ENCODE results near the gene FAM50A.

FAM50A gene

DNA sequence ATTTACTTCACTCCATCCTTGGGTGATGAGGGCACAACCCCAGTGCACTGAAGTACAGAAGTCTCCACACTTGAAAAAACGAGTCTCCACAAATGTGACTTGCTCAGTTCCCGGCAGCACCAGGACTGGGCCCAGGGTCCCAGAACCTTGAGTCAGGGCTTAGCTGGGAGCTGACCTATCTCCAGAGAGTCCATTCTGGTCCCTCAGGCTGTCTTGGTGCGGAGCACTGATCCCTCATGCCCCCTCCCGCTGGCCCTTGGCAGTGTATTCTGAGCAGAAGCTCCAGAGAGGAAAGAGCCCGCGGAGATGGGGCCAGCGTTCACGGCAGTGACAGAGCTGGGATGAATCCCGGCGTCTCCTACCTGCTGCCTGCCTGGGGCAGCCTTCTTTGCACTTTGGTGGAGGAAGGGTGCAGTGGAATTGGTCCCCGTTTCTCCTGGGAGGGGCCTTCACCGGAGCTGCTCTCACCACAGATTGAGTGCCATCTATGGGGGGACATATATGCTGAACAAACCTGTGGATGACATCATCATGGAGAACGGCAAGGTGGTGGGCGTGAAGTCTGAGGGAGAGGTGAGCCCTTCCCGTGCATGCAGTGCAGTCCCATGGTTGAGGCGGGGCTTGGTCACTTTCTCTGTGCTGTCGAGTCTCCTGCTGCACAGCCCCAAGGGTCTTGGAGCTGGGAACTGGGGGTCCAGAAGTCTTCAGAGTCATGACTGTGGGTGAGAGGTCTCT is 3.2 kb upstream of the FAM50A start:
- no peak for DNase-seq

DNA sequence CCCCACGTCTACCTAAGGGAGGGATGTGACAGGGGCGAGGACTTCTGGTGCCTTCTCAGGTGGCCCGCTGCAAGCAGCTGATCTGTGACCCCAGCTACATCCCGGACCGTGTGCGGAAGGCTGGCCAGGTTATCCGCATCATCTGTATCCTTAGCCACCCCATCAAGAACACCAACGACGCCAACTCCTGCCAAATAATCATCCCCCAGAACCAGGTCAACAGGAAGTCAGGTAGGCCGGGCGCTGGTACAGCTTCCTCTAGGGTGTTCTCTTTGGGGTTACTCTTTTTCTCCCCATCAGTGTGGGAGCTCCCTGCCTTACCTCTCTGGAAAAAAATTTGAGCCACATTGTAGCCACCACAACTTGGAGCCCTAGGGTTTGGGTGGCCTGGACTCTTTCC is 2.4 kb upstream of the FAM50A start:
- peak; percentile 37 for DNase-seq

DNA sequence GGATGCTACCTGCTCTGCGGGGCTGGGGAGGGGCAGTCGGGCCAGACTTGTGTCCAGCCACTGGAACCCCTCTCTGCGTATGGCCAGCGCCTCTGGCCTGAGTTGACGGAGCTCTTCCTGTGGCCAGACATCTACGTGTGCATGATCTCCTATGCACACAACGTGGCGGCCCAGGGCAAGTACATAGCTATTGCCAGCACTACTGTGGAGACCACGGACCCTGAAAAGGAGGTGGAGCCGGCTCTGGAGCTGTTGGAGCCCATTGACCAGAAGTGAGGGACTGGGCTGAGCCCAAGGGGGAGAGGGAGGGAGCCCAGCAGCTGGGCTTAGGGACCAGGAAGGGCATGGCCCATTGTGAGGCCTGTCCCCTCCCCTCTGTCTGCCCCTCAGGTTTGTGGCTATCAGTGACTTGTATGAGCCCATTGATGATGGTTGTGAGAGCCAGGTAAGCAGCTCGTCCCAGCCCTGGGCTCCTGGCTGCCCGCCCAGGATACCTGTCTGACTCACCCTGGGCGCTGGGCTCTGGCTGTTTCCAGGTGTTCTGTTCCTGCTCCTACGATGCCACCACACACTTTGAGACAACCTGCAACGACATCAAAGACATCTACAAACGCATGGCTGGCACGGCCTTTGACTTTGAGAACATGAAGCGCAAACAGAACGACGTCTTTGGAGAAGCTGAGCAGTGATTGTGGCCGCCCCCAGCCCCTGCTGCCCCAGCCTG is 1.8 kb upstream of the FAM50A start:
- DNase-seq = no peak

DNA sequence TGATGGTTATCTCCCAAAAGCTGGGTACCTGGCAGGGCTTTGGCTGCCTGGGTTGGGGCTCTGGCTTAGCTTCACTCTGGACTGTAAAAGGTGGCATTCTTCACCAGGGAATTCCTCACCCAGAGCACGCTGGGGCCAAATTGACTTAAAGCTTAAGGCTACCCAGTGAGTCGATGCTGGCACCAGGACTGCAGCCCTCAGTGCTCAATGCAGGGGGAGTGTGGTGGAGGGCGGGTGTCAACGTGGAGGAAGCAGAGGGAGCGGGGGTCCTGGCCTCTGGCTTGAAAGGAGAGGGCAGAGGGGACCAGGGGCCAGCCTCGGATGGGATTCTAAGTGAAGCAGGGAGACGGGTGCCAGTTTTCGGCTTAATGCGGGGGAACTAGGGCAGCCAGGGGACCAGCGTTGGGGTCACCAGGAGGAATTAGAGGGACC is 446 bp upstream of the FAM50A start:
- no peak for DNase-seq

DNA sequence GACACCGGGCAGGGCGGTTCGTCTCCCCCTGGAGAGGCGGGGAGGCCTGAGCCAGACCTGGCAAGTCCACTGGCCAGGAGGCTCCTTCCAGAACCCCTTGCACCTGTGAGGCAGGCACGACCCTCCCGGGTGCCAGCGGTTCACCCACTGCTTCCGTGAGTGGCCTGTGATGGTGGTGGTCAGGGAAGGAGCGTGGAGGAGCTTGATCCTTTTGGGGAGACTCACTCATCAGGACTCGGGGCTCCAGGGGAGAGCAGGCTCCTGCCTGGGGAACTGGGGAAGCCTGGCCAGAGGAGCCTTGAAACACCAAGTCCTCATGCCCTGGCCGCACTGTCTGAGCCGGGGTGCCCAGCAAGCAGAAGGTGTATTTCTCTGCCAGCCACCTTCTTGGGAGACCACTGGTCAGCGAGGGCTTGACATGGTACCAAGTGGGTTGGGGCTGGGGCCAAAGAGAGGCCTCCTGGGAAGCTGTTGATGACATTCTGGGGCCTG is 860 bp downstream of the FAM50A start:
- DNase-seq = no peak

DNA sequence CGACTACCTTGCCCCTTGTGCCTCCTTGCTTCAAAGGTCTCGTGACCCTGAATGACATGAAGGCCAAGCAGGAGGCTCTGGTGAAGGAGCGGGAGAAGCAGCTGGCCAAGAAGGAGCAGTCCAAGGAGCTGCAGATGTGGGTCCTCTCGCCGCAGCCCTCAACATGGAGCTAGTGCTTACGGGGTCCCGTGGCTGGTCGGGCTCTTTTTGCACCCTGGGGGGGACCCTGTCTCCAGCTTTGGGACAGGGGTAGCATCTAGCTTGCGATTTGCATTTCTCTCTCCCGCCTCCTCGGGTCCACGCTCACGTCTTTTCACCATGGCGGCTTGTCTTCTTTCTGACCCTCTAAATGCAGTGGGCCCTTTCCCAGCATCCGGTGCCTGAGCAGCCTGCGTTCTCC is 1.8 kb downstream of the FAM50A start:
- no peak for DNase-seq

DNA sequence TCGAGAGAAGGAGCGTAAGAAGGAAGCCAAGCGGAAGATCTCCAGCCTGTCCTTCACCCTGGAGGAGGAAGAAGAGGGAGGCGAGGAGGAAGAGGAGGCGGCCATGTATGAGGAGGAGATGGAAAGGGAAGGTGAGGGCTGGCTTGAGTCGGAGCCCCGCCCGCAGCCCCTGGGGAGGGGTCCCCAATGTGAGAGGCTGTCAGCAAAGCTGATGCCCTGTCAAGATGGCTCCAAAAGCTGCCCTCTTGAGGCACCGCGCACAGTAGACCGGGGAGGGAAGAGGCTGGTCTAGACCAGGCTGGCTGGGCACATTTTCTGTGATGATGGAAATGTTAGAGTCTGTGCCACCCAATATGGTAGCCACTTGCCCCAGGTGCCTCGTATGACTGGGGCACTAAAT is 2.5 kb downstream of the FAM50A start:
- DNase-seq = no peak

DNA sequence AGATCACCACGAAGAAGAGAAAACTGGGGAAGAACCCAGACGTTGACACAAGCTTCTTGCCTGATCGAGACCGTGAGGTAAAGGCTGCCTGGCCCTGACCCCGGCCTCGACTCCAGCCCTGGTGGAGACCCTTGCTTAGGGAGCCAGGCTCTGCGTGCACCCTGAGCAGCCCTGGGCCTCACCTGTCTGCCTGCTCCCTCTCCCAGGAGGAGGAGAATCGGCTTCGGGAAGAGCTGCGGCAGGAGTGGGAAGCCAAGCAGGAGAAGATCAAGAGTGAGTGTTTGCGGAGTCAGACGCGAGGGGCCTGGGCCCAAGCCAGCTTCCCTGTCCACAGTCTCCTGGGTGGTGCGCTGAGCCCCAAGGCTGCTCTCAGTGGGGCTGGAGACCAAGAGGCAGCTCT is 4.5 kb downstream of the FAM50A start:
- DNase-seq = no peak

DNA sequence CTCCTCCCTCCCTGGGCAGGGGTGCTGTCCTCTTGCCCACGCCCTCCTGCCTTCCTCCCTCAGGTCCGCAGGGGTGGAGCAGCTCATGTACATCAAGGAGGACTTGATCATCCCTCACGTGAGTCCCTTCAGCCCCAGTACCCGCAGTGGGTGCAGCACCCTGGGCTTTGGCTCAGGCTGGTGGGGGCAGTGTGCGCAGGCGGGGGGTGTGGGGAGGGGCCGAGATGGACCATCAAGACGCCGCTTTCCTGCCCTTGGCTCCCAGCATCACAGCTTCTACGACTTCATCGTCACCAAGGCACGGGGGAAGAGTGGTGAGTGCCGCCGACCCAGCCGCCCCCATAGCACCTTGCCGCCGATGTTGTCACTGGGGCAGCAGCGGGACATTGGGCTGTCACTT is 5.7 kb downstream of the FAM50A start:
- DNase-seq = no peak

DNA sequence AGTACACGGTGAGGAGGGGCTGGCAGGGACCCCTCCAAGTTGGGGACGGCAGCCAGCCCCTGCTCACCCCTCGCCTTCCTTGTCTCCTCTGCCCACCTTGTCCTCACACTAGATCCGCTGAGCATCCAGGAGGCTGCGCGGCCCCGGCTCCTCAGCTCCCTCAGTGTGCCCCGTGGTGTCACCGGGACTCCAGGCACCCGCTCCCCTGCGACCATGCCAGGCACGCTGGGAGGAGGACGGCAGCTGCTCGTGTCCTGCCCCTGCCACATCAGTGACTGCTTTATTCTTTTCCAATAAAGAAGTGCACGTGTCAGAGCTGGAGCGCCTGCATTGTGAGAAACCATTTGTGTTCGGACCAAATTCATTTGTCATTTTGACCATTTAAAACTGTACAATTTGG is 6.4 kb downstream of the FAM50A start:
- no peak for DNase-seq

DNA sequence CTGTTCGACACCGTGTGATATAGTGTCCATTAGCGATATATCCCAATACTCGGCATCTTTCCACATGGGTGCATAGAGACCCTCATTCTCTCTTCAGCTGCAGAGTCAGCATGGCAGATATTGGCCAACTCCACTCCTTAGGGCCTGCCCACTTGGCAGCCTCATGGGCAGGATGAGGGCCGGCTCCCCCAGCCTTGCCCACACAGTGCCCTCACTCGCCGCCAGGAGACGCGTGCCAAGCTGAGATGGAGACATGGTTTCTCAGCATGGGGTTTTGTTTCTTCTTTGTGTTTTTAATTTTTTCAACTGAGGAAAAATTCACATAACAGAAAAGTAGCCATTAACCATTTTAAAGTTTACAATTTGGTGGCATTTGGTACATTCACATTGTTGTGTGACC is 8.9 kb downstream of the FAM50A start:
- no peak for DNase-seq

DNA sequence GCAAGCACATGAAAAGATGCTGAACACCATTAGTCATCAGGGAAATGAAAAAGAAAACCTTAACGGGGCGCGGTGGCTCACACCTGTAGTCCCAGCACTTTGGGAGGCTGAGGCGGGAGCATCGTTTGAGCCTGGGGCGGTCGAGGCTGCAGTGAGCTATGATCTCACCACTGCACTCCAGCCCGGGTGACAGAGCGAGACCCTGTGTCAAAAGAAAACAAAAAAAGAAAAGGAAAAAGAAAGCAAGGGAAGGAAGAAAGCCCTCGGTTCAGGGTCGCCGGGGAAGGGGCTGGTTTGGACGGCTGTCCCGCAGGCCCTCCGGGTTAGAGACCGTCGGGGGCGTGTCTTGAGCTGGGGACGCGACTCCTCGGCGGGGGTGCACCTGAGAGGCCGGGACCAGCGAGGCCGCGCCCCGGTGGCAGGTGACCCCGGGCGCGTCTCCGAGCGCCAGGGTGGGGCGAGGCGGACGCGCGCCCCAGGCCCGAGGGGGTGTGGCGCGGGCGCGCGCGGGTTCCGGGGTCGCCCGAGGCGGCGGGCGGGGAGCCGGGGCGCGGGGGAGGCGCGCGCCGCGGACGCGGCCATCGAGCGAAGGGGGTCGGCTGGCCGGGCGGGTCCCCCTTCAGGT is 13.7 kb downstream of the FAM50A start:
- DNase-seq = peak; percentile 76

DNA sequence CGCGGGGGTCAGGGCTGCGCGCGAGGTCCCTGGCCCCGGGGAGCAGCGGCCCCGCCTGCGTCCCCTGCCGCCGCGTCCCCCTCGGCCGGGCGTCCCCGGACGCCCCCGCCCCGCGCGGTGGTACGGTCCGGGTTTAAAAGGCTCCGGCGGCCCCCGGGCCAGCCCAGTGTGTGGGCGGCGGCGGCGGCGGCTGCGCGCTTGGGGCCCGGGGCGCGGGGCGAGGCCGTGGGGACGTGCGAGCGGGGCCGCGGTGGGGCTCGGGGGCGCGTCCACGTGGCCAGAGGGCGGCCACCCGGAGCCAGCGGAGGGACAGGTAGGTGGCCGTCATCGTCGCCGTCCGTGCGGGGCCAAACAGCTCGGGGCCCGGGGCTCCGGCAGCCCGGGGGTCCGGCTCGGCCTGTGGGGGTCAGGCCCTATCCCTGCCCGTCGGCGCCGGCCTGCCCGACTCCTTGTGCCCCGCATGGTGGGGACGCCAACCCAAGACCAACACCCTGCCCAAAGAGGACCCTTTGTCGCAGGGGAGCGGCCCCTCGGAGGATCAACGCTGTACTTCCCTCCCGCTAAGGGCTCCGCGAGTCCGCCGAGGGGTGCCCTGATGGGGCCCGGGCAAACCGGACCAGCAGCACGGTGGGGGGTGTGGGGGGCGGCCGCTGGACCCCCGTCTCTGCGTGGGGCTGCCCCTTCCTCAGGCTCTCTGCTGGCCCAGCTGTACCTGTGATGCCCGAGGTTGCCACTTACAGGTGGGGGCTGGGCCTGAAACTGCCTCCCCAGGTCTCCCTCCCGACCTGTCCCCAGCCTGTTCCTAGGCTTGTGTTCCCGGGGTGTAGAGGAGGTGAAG is 14.4 kb downstream of the FAM50A start, which contains the start of gene PLXNA3:
Gene PLXNA3, plus strand, starts transcription at position 166 of the 838 bp plus-strand sequence. CDS start 1,903 bp downstream, outside the sequence.
- peak; percentile 78 for DNase-seq

DNA sequence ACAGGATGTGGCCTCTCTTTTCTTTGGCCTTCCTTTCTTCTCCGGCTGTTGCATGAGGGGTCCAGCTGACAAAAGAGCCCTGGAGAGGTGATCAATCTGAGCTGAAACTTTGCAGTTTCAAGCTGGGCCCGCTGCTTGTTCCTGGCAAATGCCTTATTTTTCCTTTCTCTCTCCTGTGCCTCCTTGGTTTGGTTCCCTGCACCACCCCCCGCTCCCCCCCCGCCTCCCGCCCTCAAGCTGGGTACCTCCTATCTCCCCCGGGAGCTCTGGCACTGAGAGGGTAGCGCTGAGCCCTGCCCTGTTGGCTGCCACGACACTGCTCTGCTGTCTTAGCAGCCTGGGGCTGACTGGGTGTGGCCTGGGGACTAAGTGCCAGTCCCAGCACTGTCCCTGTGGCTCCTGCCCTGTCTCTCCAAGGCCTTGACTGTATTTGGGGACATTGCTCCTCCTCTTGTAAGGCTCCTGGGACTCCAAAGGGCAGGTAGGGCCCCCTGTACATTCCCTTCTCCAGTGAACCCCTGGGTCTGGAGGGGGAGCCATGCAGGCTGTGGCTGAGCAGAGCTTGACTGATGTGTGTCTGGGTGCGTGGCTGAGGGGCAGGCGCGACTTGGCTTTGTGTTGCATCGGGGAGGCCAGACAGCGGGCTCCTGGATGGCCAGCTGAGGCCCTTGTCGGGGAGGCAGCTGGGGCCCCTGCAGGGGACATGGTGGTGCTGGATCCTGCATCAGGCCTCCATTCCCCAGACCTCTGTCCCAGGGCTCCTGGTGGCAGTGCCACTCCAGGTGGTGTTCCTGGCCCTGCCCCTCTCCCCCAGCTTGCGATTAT is 15.2 kb downstream of the FAM50A start:
- DNase-seq = no peak

DNA sequence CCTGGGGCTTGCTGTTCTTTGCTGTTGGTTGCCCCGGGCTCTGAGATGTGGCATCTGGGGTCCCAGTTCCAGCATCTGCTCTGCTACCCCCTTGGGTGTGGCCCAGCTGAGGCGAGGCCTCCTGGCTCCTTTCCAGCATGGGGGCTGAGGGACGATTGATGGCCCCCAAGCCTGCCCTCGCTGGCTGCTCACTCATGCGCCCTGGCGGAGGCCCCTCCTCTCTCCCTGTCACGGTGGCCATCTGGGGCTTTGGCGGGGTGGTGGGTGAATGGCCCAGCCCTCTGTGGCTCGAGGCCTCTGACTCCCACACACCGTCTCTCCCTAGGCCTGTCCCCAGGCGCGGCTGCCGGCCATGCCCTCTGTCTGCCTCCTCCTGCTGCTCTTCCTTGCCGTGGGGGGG is 15.9 kb downstream of the FAM50A start:
- no peak for DNase-seq

DNA sequence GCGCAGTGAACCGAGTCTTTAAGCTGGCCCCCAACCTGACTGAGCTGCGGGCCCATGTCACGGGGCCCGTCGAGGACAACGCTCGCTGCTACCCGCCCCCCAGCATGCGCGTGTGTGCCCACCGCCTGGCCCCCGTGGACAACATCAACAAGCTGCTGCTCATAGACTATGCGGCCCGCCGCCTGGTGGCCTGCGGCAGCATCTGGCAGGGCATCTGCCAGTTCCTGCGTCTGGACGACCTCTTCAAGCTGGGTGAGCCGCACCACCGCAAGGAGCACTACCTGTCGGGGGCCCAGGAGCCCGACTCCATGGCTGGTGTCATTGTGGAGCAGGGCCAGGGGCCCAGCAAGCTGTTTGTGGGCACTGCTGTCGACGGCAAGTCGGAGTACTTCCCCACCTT is 16.4 kb downstream of the FAM50A start:
- DNase-seq = no peak

DNA sequence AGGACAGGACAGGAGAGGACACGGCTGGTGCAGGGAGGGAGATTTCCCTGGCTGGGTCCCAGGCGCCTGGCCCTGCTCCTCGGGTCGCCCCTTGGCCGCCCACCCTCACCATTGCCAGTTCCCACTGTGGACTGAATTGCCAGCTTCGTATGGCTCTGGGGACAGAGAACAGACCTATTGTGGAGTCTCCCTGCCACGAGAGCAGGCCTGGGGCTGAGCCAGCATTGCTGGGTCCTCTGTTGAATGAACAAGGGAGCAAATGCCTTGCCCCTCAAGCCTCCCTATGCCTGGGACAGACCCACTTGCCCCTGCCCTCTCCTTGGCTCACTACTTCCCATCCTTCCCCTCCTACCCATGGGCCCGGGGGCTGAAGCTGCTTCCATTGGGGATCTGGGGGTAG is 18.5 kb downstream of the FAM50A start:
- DNase-seq = no peak

DNA sequence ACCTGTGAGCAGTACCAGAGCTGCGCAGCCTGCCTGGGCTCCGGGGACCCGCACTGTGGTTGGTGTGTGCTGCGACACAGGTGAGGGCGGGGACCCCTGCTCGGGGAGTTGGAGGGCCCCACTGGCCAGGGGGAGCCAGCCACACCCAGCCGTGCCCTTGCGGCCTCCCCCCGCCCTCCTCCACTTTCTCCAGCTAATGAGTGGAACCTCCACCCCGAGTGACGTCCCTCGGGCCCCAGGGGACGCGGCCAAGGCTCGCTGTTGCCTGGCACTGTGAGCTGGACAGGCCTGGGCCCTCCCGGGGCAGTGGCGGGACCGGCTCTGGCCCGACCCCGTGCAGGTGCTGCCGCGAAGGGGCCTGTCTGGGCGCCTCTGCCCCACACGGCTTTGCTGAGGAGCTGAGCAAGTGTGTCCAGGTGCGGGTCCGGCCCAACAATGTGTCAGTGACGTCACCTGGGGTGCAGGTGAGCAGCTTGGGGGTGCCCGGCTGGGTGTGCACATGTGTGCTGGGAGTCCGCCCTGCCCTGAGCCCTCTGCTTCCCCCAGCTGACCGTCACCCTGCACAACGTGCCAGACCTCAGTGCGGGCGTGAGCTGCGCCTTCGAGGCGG is 19.8 kb downstream of the FAM50A start:
- DNase-seq = no peak

DNA sequence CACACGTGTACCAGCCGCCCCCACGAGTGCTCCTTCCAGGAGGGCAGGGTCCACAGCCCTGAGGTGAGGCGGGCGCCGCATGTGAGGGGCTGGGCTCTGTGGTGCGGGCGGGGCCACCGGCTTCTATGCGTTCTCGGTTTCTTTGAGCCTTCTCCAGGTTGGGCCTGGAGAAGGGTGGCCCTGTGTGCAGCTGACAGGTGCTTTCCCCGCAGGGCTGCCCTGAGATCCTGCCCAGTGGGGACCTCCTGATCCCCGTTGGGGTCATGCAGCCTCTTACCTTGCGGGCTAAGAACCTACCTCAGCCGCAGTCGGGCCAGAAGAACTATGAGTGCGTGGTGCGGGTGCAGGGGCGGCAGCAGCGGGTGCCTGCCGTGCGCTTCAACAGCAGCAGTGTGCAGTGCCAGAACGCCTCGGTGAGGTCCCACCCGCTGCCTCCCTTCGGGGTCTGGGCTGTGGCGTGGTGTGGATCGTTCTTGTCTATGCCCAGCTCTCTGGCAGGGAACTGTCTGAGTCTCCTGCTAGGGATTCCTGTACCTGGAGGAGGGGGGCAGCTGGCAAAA is 20.9 kb downstream of the FAM50A start:
- no peak for DNase-seq

DNA sequence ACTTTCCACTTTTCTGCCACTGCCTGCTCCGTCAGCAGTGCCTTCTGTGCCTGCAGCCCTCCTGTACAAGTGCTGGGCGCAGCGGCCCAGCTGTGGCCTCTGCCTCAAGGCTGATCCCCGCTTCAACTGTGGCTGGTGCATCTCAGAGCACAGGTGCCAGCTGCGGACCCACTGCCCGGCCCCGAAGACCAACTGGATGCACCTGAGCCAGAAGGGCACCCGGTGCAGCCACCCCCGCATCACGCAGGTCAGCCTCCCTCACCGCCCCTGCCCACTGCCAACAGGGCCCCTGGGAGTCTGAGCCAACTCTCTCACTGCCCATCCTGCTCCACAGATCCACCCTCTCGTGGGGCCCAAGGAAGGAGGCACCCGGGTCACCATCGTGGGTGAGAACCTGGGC is 21.7 kb downstream of the FAM50A start:
- no peak for DNase-seq

DNA sequence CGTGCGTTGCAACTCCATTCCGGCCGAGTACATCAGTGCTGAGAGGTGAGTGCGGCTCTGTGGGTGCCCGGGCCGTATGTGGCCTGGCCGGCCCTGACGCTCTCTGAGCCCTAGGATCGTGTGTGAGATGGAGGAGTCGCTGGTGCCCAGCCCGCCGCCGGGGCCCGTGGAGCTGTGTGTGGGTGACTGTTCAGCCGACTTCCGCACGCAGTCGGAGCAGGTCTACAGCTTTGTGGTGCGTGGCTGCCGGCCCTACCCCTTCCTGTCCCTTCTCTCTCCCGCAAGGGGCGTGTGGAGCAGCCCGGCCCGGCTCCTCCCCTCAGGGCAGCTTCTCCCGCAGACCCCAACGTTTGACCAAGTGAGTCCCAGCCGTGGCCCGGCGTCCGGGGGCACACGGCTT is 22.1 kb downstream of the FAM50A start:
- DNase-seq = no peak

Measured in CD4-positive, alpha-beta T cell treated with Interleukin-10 for 1 hour (primary cell).